Kidney tubule cell (primary cell): ENCODE measurements around the gene PLEKHM3.

Experiments used
- DNase-seq: peaks from one replicate; pipeline ENCODE4 v3.0.0-alpha.2; 2018; ENCODE audit warnings: low spot score

Gene PLEKHM3

GRCh38 chr2:207891086-207891844, 134.1 kb downstream of the PLEKHM3 start:
- no peak for DNase-seq

- DNase-seq, result no peak
Measured at GRCh38 chr2:207887500-207887899, 137.8 kb downstream of the PLEKHM3 start.

GRCh38 chr2:207885010-207885409, 140.3 kb downstream of the PLEKHM3 start:
- DNase-seq, result no peak

- no peak for DNase-seq
Measured at GRCh38 chr2:207884127-207884526, 141.2 kb downstream of the PLEKHM3 start.

GRCh38 chr2:207883002-207883780, 142.1 kb downstream of the PLEKHM3 start:
- no peak for DNase-seq

GRCh38 chr2:207881902-207882301, 143.4 kb downstream of the PLEKHM3 start:
- no peak for DNase-seq

GRCh38 chr2:207879536-207879935, 145.8 kb downstream of the PLEKHM3 start:
- peak; percentile 45 for DNase-seq

GRCh38 chr2:207876842-207877535, 148.3 kb downstream of the PLEKHM3 start:
- no peak for DNase-seq

GRCh38 chr2:207875473-207876212, 149.7 kb downstream of the PLEKHM3 start:
- DNase-seq, result no peak

- no peak for DNase-seq
Measured at GRCh38 chr2:207873794-207874193, 151.5 kb downstream of the PLEKHM3 start.

GRCh38 chr2:207871911-207872310, 153.4 kb downstream of the PLEKHM3 start:
- DNase-seq, result peak; percentile 43

- peak; percentile 47 for DNase-seq
Measured at GRCh38 chr2:207871506-207871905, 153.8 kb downstream of the PLEKHM3 start.

GRCh38 chr2:207870814-207871213, 154.5 kb downstream of the PLEKHM3 start:
- no peak for DNase-seq

- DNase-seq, result peak; percentile 96
Measured at GRCh38 chr2:207869784-207870778, 155.2 kb downstream of the PLEKHM3 start.

GRCh38 chr2:207868855-207869596, 156.3 kb downstream of the PLEKHM3 start:
- no peak for DNase-seq

- DNase-seq, result no peak
Measured at GRCh38 chr2:207867905-207868304, 157.4 kb downstream of the PLEKHM3 start.

- peak; percentile 45 for DNase-seq
Measured at GRCh38 chr2:207867056-207867455, 158.3 kb downstream of the PLEKHM3 start.

- no peak for DNase-seq
Measured at GRCh38 chr2:207865210-207865609, 160.1 kb downstream of the PLEKHM3 start.

- peak; percentile 28 for DNase-seq
Measured at GRCh38 chr2:207863345-207863744, 162.0 kb downstream of the PLEKHM3 start.

- DNase-seq, result no peak
Measured at GRCh38 chr2:207861789-207862188, 163.5 kb downstream of the PLEKHM3 start.
